Epithelial cell of esophagus (primary cell): ENCODE results near the gene MAGEA10.
"Not testable (repeated sequence)": the region's sequence is repeated elsewhere in the genome, so short reads cannot be mapped to it uniquely, and the experiment has no call there.

Experiments
- DNase-seq: peaks from one replicate; pipeline ENCODE4 v3.0.0; 2010; ENCODE audit warnings: low read depth
- H3K4me3 ChIP-seq: 2 replicates; pipeline ENCODE4 v1.5.1; 2011; ENCODE audit warnings: mild to moderate bottlenecking, low read length, control low read depth
- CTCF ChIP-seq: IDR thresholded peaks from 2 replicates; pipeline ENCODE4 v1.5.1; 2011; ENCODE audit warnings: low read depth, mild to moderate bottlenecking, low read length, control low read depth, inconsistent platforms; ENCODE audit not compliant: insufficient read depth; ENCODE audit errors: missing control alignments

Gene MAGEA10

DNA sequence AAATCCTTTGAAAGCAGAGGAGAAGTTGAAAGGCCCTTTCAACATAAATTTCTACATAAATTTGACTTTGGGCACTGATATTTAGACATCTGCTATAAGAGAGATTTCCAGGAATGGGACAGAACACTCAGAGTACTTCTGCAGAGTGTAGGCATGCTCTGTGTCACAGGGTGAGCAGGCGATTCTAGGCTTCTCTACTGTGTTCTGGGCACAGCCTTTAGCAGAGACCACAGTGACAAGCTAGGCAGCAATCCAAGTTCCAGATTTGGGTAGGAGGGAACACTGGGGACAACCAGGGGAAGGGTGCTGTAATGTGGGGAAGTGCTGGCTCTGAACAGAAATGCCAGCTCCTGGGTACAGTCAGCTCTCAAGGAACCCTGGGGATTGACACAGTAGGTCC, 6.9 kb downstream of the MAGEA10 start:
- H3K4me3 ChIP-seq = no peak overlapping the region
- no peak for TF ChIP-seq CTCF
- DNase-seq = no peak

- H3K4me3 ChIP-seq, DNase-seq: not testable (repeated sequence)
Observed at GRCh38 chrX:152129069-152129844, 9.1 kb downstream of the MAGEA10 start.

DNA sequence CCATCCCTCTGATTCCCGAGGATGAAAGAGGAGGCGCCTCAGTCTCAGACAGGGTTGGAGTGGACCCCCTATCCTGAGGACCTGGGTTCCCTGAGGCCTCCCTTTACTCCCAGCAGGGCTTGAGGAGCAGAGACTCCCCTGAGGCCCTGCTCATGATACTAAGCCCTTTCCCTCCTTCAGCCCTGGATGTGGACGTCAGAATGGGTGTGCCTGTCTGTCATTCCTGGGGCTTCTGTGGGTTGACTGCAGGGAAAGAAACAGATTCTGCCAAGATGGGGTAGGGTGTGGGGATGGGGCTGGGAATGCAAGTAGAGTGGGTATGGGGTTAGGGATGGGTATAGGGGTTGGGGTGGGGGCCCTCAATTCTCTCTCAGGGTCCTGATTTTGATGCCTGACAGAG, 21.1 kb downstream of the MAGEA10 start:
- H3K4me3 ChIP-seq = no peak overlapping the region
- DNase-seq = no peak
- no peak for TF ChIP-seq CTCF

GRCh38 chrX:152108527-152108926, 29.9 kb downstream of the MAGEA10 start:
- DNase-seq = no peak
- TF ChIP-seq CTCF = no peak
- H3K4me3 ChIP-seq = no peak overlapping the region

GRCh38 chrX:152103866-152104265, 34.5 kb downstream of the MAGEA10 start:
- TF ChIP-seq CTCF = no peak
- no peak overlapping the region for H3K4me3 ChIP-seq
- no peak for DNase-seq

- no peak overlapping the region for H3K4me3 ChIP-seq
- no peak for TF ChIP-seq CTCF
- DNase-seq = no peak
Observed at GRCh38 chrX:152086141-152086540, 52.2 kb downstream of the MAGEA10 start.
